ENCODE data around the gene IRF1.

Gene IRF1

DNA sequence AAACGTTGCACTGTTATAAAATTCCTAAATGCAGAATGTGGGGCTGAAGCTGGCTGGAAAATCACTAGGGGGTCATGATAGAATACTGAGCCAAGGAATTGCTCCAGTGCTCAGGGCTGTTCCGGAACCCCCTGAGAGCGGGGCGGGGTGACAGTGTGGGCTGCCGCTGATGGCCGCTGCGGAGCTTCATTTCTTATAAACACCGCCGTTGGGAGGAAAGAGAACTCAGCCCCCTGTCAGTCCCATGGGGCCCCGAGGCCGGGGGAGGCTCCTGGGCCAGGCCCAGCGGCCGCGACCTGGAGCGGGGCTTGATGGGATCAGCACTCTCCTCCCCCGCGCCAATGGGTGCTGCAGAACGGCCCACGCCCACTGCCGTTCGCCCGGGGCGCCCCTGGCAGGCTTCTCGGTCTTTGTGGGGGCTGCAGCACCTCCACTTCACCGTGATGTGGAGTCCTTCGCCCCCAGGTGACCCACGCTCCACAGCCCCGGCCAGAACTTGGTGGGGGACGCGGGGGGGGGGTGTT lies 5.2 kb upstream of the IRF1 start:
- TF ChIP-seq USF1 (IDR thresholded peaks at IDR 0.05) (no peak), NFIC (IDR thresholded peaks at IDR 0.05) (peak; percentile 73), TEAD4 (IDR thresholded peaks at IDR 0.05) (no peak), FOXM1 (IDR thresholded peaks at IDR 0.05; ENCODE audit: borderline replicate concordance, low read depth) (no peak), YY1 (IDR thresholded peaks at IDR 0.05; ENCODE audit: low read depth) (peak; percentile 73), EGR1 (IDR thresholded peaks at IDR 0.05) (peak; percentile 74), CEBPB (IDR thresholded peaks at IDR 0.05) (0 out of 2 replicates have a peak, but pooled peaks have one; percentile 9), TAF1 (IDR thresholded peaks at IDR 0.05; ENCODE audit: low read depth) (peak; percentile 37), ZBTB7A (IDR thresholded peaks at IDR 0.05; ENCODE audit: low read depth) (peak; percentile 93), CREB1 (IDR thresholded peaks at IDR 0.05; ENCODE audit: low read depth) (no peak), EP300 (IDR thresholded peaks at IDR 0.05; ENCODE audit: borderline replicate concordance) (peak; percentile 41), TCF12 (IDR thresholded peaks at IDR 0.05; ENCODE audit: low read depth) (no peak; the same call in 1 of the 2 replicates), RAD21 (IDR thresholded peaks at IDR 0.05; ENCODE audit: low read depth) (no peak)
- TF ChIP-seq, protein P1, sequence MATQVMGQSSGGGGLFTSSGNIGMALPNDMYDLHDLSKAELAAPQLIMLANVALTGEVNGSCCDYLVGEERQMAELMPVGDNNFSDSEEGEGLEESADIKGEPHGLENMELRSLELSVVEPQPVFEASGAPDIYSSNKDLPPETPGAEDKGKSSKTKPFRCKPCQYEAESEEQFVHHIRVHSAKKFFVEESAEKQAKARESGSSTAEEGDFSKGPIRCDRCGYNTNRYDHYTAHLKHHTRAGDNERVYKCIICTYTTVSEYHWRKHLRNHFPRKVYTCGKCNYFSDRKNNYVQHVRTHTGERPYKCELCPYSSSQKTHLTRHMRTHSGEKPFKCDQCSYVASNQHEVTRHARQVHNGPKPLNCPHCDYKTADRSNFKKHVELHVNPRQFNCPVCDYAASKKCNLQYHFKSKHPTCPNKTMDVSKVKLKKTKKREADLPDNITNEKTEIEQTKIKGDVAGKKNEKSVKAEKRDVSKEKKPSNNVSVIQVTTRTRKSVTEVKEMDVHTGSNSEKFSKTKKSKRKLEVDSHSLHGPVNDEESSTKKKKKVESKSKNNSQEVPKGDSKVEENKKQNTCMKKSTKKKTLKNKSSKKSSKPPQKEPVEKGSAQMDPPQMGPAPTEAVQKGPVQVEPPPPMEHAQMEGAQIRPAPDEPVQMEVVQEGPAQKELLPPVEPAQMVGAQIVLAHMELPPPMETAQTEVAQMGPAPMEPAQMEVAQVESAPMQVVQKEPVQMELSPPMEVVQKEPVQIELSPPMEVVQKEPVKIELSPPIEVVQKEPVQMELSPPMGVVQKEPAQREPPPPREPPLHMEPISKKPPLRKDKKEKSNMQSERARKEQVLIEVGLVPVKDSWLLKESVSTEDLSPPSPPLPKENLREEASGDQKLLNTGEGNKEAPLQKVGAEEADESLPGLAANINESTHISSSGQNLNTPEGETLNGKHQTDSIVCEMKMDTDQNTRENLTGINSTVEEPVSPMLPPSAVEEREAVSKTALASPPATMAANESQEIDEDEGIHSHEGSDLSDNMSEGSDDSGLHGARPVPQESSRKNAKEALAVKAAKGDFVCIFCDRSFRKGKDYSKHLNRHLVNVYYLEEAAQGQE (IDR thresholded peaks at IDR 0.05; ENCODE audit: low read depth), result no peak
- TF ChIP-seq, protein P2, sequence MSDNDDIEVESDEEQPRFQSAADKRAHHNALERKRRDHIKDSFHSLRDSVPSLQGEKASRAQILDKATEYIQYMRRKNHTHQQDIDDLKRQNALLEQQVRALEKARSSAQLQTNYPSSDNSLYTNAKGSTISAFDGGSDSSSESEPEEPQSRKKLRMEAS (IDR thresholded peaks at IDR 0.05), result no peak; the same call in 1 of the 2 replicates

GRCh38 chr5:132493821-132494220 lies 3.2 kb upstream of the IRF1 start:
- TF ChIP-seq ZBTB7A (IDR thresholded peaks at IDR 0.05; ENCODE audit: low read depth), result no peak
- TF ChIP-seq USF1 (IDR thresholded peaks at IDR 0.05), result no peak
- TF ChIP-seq TEAD4 (IDR thresholded peaks at IDR 0.05), result no peak
- TF ChIP-seq RAD21 (IDR thresholded peaks at IDR 0.05; ENCODE audit: low read depth), result no peak
- TF ChIP-seq NFIC (IDR thresholded peaks at IDR 0.05), result no peak
- no peak for TF ChIP-seq EGR1 (IDR thresholded peaks at IDR 0.05)
- no peak for TF ChIP-seq CREB1 (IDR thresholded peaks at IDR 0.05; ENCODE audit: low read depth)
- TF ChIP-seq CEBPB (IDR thresholded peaks at IDR 0.05), result no peak
- TF ChIP-seq, protein P2 (IDR thresholded peaks at IDR 0.05), result no peak
- no peak for TF ChIP-seq YY1 (IDR thresholded peaks at IDR 0.05; ENCODE audit: low read depth)
- no peak for TF ChIP-seq TAF1 (IDR thresholded peaks at IDR 0.05; ENCODE audit: low read depth)
- TF ChIP-seq, protein P1 (IDR thresholded peaks at IDR 0.05; ENCODE audit: low read depth), result no peak
- TF ChIP-seq EP300 (IDR thresholded peaks at IDR 0.05; ENCODE audit: borderline replicate concordance), result no peak
- no peak for TF ChIP-seq FOXM1 (IDR thresholded peaks at IDR 0.05; ENCODE audit: borderline replicate concordance, low read depth)
- no peak for TF ChIP-seq TCF12 (IDR thresholded peaks at IDR 0.05; ENCODE audit: low read depth)

- TF ChIP-seq, protein P1 (IDR thresholded peaks at IDR 0.05; ENCODE audit: low read depth), result no peak
- TF ChIP-seq USF1 (IDR thresholded peaks at IDR 0.05) (no peak), CREB1 (IDR thresholded peaks at IDR 0.05; ENCODE audit: low read depth) (no peak), TCF12 (IDR thresholded peaks at IDR 0.05; ENCODE audit: low read depth) (no peak), ZBTB7A (IDR thresholded peaks at IDR 0.05; ENCODE audit: low read depth) (no peak), CEBPB (IDR thresholded peaks at IDR 0.05) (no peak), TAF1 (IDR thresholded peaks at IDR 0.05; ENCODE audit: low read depth) (no peak), EGR1 (IDR thresholded peaks at IDR 0.05) (no peak), EP300 (IDR thresholded peaks at IDR 0.05; ENCODE audit: borderline replicate concordance) (no peak), NFIC (IDR thresholded peaks at IDR 0.05) (no peak), RAD21 (IDR thresholded peaks at IDR 0.05; ENCODE audit: low read depth) (no peak), FOXM1 (IDR thresholded peaks at IDR 0.05; ENCODE audit: borderline replicate concordance, low read depth) (no peak)
- TF ChIP-seq, protein P2 (IDR thresholded peaks at IDR 0.05), result no peak
These were observed 2.7 kb upstream of the IRF1 start for GRCh38 chr5:132493241-132493640.
